DMS114 treated with DMSO at 0.1 percent for 48 hours (cell line): ENCODE measurements around the gene SLC39A5.
"Not testable (repeated sequence)": the region's sequence is repeated elsewhere in the genome, so short reads cannot be mapped to it uniquely, and the experiment has no call there.

Experiments
- DNase-seq: peaks from one replicate; lab custom pipeline; 2025; ENCODE audit not compliant: unreplicated experiment; lab: John Stamatoyannopoulos, UW

Gene SLC39A5

DNA sequence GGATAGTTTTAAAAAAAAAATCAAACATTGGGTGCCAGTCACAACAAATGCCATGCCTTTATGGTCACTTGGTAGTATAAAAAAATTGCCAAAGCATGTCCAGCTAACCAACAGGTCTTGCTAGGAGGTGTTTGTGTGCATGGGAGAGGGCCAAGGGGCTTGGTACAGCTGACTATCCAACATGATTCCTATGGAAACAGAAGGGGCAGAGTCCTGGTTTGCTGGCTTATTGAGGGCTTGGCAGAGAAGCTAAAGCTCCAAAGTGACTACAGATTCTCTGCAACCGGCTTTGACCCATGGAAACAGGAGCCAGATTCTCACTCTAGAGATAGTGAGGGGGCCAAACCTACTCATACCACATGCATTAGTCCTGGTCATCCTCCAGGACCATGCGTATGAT is 42.6 kb downstream of the SLC39A5 start:
- not testable (repeated sequence) for DNase-seq

- no peak for DNase-seq
These were observed 44.4 kb downstream of the SLC39A5 start for GRCh38 chr12:56274299-56274698.

DNA sequence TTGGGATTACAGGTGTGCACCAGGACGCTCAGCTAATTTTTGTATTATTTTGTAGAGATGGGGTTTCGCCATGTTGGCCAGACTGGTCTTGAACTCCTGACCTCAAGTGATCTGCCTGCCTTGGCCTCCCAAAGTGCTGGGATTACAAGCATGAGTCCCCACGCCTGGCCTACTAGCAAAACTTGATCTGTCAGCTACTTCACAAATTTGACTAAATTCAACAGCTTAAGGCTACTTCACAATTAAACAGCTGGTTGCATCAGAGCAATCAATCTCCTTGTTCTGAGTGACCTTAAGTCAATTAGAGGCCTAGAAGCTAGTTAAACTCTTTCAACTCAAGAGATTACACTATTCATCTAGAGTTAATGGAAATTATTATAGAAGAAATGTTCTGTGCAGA is 49.1 kb downstream of the SLC39A5 start:
- DNase-seq, result no peak

- no peak for DNase-seq
These were observed 51.0 kb downstream of the SLC39A5 start for GRCh38 chr12:56280849-56281248.

DNA sequence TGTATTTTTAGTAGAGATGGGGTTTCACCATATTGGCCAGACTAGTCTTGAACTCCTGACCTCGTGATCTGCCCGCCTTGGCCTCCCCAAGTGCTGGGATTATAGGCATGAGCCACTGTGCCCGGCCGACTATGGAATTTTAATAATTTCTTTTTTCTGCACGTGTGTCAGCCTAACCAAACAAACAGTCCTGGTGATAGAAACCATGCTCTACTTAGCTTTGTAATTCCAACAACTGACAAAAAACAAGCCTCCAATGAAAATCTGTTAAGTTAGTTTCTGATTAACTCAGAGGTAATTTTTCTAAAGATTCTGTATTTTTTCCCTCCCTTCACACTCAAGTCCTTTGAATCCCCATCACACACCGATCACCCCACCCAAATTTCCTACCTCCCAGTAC is 52.2 kb downstream of the SLC39A5 start:
- DNase-seq, result no peak

- no peak for DNase-seq
These were observed 52.7 kb downstream of the SLC39A5 start for GRCh38 chr12:56282579-56282978.

- not testable (repeated sequence) for DNase-seq
These were observed 54.4 kb downstream of the SLC39A5 start for GRCh38 chr12:56284263-56284662.

DNA sequence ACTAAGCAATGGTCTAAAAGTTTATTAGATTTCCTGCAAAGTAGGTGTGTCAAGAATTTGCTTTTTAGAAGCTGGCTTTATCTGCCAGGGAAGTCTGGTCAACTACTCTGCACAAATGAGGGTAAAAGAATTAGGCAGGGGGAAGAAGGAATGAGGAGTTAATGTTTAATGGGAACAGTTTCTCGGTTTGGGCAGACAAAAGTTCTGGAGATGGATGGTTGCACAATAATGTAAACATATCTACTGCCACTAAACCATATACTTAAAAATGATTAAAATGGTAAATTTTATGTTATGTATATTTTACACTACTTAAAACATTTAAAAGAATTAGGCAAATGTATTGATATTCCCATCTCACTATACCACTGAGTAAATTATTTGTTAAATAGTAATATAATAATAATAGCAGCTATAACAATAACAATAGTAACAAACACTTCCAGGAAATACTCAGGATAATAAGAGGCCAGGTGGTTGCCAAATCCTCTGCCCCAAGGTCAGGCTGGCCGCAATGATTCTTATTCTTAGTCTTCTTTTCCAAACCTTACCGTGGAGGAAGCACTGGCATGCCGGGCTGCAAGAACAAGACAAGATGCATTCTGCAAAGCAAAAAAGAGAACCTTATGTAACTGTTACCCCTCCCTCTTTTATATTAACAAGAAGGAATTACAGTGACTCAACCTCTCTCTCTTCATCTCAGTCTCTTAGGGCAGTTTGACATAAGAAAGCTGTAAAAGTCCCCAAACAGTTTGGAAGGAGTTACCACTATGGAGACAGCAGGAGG is 56.4 kb downstream of the SLC39A5 start:
- no peak for DNase-seq
